Skin of body (tissue), 2 donors: ENCODE data around the gene SCART1. TPM values are rescaled to one million over a fixed set of nuclear protein-coding genes. Genes with fewer than 3 reads are reported as not detected.
"Not testable (repeated sequence)": the region's sequence is repeated elsewhere in the genome, so short reads cannot be mapped to it uniquely, and the experiment has no call there.

Source experiments
- DNase-seq: peaks from one replicate; lab custom pipeline; 2025; lab: John Stamatoyannopoulos, UW
- total RNA-seq: library from RNA; depleted of rRNA; stranded (reverse); fragments of >200 nt; gene quantifications from one replicate; pipeline ENCODE4 v1.2.3, GENCODE V29; 2014

Gene SCART1
- total RNA-seq, 1 donor from 2014 or later, result 2.5 TPM

GRCh38 chr10:133431888-133432613 is 21.7 kb upstream of the SCART1 start:
- not testable (repeated sequence) for DNase-seq

GRCh38 chr10:133432789-133433188 is 21.0 kb upstream of the SCART1 start:
- DNase-seq, result not testable (repeated sequence)

GRCh38 chr10:133438711-133439273 is 15.0 kb upstream of the SCART1 start:
- DNase-seq, result no peak

GRCh38 chr10:133439517-133440461 is 14.0 kb upstream of the SCART1 start:
- DNase-seq, result no peak

GRCh38 chr10:133440633-133441285 is 13.0 kb upstream of the SCART1 start:
- DNase-seq, result no peak

GRCh38 chr10:133441356-133441755 is 12.4 kb upstream of the SCART1 start:
- not testable (repeated sequence) for DNase-seq

GRCh38 chr10:133441780-133442179 is 12.0 kb upstream of the SCART1 start:
- no peak for DNase-seq

GRCh38 chr10:133442191-133442966 is 11.4 kb upstream of the SCART1 start:
- DNase-seq, result no peak

- DNase-seq, result no peak
These were observed 10.5 kb upstream of the SCART1 start for GRCh38 chr10:133442967-133443924.

GRCh38 chr10:133444342-133445267 is 9.1 kb upstream of the SCART1 start:
- no peak for DNase-seq

- DNase-seq, result no peak
These were observed 8.4 kb upstream of the SCART1 start for GRCh38 chr10:133445268-133445732.

GRCh38 chr10:133445751-133446708 is 7.7 kb upstream of the SCART1 start:
- DNase-seq, result no peak

GRCh38 chr10:133446979-133447378 is 6.8 kb upstream of the SCART1 start:
- DNase-seq, result no peak

- DNase-seq, result no peak
These were observed 5.6 kb upstream of the SCART1 start for GRCh38 chr10:133448120-133448519.

- DNase-seq, result no peak
These were observed 2.4 kb upstream of the SCART1 start for GRCh38 chr10:133451346-133451745.

GRCh38 chr10:133452453-133452852 is 1.3 kb upstream of the SCART1 start:
- no peak for DNase-seq
